HG03108 (cell line): ENCODE data around the gene ZBTB20.

ENCODE experiments used
- ATAC-seq: cut with Tn5 transposase; IDR thresholded peaks from one replicate; pipeline ENCODE4 v1.9.1; 2021; ENCODE audit warnings: moderate library complexity; ENCODE audit not compliant: unreplicated experiment

Gene ZBTB20

DNA sequence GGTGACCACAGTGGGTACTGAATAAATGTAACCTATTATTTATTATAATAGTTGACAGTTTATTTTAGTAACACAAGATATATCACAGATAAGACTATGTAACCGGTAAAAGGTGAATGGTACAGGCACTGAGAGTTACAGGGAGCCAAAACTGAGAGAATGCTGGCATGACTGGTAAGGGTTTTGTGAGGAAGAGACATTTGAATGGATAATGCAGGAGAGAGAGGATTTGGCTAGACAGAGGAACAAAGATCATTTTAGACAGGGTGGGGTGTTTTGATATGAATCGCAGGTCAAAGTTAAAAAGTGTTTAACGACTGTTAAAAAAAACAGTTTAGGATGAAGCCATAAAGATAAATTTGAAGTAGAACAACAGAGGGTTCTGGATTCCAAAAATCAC, 421.1 kb downstream of the ZBTB20 start:
- ATAC-seq, result no peak

DNA sequence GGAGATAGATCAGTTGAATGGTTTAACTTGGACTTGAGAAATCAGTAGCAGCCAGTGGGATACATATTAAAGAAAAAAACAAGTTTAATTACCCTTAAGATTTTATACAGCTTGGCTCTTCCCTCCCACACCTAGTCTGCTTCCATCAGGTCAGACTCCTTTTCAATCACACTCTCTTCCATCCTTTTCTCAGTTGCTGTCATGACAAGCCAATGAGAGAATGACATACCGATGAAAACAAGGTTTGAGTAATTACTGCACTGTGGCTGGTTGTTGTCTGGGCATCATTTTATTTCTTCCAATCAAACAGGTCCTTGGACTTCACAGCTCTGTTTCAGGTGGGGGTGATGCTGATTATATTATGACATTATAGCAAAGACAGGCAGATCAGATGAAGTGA, 424.6 kb downstream of the ZBTB20 start:
- no peak for ATAC-seq

DNA sequence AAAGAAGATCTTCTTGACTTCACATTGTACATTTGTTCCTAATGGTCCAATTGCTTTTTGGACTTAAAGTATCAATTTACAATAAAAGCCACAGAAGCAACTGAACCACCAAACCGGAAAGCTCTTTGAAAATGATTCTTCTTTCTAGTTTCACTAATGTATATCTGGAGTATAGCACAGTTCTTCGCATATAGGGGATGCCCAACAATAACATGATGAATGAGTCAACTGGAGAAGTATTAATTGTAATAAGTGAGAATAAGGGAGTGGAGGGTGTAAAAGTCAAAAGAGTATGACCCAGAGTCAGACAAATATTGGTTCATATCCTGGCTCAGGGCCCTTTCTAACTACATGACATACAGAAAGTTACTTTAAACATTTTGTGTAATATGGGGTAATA, 425.2 kb downstream of the ZBTB20 start:
- no peak for ATAC-seq

DNA sequence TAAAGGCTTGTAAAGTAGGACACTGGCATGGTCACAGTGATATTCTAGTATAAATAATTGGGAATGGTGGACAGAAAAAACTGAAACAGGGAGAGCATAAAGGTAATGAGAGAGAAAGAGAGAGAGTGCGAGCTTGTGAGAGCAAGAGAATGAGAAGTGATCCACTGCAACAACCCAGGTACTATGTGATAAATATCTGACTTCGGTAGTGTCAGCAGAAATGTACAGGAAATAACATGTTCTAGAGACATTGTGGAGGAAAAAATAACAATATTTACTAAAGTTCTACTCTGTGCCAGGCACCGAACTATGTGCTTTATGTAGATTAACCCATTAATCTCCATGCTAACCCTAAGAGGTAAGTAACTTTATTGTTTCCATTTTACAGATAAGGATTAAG, 425.9 kb downstream of the ZBTB20 start:
- ATAC-seq, result no peak

DNA sequence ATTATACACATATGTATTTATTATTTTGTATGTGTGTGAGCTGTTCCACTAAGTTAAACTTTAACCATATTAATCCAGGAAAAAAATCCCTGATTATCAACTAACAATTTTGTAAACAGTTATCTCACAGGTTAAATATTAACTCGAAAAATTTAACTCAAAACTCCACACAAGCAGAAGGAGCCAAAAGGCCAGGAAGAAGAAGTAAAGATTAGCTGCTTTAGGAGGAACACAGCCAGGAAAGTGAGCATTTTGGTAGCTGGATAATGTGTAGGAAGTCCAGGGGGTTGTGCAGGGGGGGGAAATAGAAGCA, 428.2 kb downstream of the ZBTB20 start:
- ATAC-seq, result no peak

DNA sequence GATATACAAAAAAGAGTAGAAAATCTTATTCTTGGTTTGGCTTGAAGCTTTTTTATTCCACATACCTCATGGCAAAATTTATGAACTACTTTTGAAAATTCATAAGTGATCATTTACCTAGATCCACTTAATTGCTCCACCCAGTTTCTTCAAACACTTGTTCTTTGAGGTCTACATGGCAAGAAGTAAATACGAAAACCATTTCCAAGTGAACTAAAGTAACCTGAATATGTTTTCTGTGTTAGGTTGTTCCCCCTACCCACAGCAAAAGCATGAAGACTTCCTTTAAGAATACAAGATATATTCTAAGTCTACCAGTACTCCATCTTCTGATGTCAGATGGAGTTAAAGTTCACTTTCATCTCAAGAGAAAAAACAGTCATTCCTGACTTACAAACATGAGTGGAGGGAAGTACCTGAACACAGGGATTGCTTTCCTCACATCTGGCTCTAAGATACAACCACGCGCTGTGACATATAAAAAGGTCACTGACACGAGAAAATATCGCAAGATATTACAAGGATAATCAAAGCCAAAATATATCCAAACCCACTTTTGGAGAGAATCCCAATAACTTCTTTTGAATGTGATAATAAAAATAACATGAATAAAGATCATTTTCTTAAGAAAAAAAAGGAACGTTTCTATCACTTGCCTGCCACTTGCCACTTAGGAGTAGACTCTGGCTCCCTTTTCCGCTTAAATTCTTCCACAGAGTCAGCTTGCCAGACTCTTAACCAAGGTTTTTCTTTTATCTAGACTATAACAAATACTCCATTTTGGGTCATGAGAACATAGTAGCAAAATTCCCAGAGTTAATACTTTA, 428.8 kb downstream of the ZBTB20 start:
- ATAC-seq, result no peak

DNA sequence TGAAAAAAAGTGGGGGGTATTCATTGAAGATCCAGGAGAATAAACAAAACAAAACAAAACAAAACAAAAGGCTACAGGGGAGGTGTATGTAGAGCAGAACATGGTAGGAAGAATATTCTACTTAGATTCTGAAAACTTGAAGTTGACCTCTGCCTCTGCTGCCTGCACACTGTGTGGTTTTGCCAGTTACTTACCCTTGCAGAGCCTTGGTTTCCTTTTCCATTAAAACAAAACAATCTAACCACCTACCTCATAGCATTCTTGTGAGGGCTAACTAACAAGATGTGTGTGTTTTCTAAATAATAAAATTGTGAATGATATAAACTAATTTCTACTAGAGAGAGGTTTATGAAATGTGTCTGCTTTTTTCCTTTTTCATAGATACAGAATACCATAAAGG, 430.2 kb downstream of the ZBTB20 start:
- no peak for ATAC-seq

DNA sequence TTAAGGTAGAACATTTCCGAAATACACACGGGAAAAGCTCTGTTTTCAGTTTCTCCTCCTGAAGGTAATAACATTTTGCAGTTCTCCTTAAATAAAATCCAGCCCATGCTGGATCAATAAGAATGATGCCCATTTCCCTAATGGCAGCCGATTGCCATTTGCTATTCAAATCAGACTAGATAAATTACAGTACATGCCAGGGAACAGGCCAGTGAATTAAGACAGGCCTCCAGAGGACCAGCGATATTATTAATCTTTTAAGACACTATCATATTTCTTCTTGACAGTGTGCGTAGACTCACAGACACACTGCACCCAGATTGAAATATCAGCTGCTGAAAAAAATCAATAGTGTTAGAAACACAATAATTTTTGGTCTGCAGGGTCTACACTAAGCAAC, 431.0 kb downstream of the ZBTB20 start:
- no peak for ATAC-seq

DNA sequence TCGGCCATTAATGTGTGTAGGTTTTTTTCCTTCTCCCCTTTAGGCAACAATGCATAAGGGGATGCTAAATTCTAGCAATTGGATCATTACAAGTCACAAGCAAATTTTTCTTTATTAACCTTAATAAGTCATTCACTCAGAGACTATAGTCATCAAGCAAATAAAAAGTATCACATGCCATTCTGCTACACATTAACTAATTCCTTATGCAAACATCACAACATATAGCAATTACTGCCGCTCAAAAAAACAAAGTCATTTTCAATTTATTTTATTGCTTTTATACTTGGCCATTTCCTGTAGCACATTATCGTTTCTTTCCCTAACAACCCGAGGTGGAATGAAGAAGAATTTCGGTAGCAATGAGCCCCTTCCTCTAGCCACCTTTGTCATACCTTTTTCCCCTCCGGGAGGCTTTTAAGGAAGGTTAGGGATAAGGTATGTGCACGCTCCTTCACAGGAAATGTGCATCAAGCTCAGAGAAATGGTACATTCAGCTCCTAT, 432.1 kb downstream of the ZBTB20 start:
- no peak for ATAC-seq

DNA sequence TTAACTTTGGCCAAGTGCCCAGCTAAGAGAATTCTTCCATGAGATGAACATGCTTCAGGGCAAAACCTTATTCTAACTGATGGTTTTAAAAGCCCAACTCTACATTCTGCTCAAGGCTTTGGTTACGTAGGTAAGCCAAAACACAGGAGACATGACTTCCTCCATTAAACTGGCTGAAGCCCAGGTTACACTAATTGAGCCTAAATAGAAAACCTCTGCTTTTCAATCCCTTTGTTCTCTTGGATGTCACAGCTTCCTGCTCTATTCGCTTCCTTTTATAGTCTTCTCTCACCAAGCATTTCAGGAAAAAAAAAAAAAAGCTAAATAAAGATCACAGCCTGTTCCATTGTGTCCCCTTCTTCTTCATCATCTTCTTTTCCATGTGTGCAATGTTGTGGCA, 432.9 kb downstream of the ZBTB20 start:
- ATAC-seq, result no peak

DNA sequence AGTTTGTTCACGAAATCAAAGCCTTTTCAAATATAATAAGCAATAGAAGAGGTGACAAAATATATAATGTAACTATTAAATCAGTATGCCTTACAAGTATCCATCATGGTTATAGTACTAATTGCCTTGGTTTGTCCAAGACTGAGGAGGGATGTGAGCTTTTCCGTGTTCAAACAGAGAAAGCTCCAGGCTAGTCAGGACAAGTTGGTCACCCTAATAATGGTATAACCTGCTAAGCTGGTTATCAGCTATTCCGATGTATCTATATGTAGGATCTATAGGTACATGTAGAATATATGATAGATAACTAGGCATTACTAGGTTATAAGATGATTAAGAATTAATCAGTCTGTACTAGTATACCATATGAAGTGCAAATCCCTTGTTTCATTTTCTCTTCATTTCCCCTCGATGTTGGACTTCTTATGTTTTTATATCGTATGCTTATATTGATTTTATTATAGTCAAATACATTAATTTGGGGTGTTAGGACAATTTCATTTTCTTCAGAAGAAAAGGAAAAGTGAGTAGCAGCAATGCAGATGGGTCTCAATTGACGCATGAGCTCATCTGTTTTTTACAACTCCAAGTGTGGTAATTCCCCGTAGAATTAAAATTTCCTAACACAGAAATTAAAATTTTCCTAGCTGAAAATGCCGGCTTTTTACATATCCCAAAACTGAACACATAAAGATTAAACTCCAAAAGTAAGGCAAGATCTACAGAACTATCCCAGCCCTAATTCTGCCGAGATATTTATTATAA, 434.2 kb downstream of the ZBTB20 start:
- no peak for ATAC-seq

DNA sequence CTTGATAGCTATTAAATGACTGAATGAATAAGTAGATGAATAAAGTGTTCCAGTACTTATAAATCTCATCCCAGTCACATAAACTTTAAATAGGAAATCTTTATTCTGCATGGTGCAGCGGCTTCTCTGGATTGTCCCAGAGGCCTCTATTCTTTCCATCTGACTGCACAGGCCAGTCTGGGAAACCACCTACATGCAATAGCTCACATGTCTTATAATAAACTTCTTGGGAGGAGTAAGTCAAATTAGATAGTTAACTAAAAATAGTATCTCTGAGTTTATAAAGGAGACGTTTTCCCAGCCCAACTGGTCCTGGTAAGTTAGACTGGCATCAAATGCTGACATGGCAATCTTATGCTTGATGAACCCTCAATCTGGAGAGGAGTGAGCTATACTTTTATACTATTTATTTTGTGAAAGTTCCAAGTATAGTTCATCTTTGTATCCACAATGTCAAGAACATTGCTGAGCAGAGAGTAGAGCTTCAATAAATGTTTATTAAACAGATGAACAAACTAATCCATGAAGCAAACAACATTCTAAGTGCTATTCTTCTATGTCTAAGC, 435.7 kb downstream of the ZBTB20 start:
- no peak for ATAC-seq

DNA sequence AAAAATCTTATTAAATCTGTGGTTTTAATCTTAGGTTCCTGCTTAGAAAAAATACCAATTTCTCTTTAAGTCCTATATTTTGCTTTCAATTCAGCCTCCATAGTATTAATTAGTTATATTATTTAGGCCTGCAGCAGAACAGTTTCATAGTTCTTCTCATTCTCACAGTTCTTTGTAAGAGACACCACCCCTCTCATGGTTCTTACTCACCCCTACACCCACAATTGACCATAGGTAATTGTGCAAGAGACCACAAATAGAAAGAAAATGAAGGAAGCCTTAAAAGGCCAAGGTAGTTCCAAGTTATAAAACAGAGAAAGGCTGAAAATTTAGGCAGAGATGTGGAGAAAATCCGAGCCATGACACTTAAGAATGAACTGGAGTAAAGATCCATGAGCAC, 438.0 kb downstream of the ZBTB20 start:
- no peak for ATAC-seq

DNA sequence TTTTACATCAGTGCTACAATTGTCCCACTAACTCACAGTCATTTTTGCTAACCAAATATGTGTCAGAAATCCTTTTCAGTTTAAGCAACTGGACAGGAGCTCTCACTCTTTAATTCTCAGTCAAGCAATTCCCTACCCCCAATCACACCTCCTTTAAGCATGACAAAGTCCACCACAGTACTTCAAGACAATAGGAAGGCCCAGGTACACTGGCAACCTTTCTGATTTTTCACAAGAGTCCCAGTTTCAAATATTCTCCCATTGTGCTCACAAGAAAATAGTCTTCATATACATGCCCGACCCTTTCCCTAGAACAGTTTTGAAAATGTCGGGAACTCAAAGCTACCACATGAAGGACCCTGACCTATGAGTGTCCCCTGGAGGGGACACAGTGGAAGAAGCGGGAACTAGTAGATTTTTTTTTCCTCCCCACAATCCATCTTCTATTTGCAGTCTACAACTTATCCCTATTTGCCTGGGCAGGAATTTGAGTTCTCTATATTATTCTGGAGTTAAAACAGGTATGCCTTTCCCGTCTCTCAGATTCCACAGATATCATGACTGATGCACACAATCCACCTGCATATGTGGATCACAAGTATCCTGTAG, 439.7 kb downstream of the ZBTB20 start:
- ATAC-seq, result no peak

DNA sequence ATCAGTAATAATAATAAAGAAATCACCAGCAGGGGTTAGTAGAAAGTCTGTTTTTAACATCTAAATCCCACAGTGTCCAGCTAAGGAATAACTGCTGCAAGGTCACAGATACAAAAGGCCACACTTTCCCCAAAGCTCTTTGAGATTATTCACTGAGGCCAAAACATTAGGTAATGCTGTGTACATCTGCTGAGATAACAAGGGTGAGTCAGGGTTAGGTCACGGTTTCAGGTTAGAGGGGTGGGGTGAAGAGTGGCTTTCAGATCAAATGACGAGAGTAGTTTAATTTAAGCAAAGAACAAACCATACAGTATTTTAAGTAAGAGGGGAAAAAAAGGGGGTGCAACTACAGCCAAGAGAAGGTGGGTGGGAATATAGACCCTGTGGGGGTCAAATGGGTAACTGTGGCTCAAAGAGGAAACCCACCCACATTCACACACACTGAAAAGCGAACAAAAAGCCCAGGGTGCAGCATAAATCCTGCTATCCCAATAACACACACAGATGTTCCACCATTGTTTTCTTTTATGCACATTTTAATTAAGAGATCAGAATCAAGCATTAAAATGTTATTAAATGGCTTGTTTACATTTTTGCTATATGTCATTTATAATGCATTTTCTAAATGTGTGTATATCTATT, 440.4 kb downstream of the ZBTB20 start:
- peak; percentile 59 for ATAC-seq

DNA sequence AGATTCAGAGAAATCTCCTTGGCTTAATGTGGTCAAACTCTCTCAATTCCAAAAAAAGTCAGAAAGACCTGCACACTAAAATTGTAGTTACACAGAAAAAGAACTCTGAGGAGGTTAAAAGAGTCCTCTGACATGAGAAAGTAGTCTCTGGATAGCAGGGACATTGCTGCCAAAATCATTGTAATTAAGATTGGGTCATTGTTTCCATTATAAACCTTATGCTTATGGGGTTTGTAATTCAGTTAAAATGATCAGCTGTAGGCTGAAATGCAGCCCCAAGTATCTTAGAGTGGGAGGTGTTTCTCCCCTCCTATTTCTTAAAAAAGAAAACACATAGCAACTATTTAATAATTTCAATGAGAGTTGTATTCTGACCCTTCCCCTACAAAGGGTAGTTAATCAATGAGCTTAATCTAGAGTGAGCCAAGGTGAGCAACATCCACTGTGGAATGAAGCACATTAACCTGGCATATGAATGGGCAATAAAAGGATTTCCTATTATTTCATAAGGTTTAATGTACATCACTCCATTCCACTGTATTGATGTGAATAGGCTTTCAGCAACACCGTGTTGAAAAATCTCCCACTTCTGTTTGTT, 446.4 kb downstream of the ZBTB20 start:
- ATAC-seq, result no peak

DNA sequence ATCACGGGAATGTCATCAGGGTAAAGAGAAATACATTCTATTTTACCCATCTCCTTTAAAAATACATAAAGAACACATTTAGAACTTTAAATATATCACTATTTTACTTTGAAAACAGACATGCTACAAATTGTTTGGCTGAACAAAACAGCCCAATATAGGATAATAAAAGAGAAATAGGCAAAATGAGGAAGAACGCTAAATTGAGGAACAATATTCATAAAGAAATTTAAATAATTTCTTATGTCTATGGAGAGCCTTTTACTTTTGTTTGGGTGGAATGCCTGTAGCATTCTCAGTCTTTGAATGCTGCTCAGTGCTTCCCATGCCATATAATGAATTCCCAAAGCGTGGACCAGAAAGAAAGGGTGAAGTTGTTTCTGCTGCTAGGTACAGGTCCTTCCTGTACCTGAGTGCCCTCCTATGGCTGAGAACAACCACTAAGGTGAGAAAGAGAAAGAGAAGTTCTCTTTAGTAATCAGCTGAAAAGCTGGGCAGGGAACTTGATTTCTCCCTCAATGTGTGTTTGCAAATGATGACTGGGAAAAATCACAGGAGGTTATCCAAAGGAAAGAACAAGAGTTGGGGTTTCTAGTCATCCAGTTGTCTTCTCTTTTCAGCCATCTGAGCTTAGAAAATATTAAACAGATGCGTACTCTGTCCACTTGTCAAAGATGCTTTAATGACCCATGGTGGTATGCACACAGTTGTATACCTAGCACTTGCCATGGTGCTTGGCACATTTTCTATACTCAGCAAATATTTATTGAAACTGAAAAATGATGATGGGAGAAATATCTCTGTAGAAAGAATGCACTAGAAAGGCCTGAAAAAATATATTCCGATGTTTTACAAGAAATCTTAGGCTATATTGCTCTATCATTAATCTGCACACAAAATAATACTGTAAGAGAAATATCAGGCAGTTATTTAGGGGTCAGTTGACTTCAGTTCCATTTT, 448.7 kb downstream of the ZBTB20 start:
- ATAC-seq, result no peak

DNA sequence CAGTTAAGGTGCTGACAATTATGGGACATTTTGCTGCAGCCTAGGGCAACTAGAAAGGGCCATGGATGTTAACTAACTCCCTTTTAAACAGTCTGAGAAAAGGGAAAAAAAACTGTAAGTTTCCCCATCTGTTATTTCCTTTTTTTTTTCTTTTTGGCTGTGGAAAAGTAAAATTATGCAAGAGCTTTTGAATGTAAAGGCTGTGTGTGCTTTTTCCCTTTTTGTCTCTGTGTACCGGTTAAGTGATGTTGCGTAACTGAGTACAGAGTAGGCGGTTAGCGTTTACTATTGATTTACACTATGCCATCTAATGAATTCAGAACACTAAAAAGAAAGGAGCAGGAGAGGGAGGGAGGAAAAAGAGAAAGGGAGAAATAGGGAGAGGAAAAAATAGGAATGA, 449.7 kb downstream of the ZBTB20 start:
- no peak for ATAC-seq

DNA sequence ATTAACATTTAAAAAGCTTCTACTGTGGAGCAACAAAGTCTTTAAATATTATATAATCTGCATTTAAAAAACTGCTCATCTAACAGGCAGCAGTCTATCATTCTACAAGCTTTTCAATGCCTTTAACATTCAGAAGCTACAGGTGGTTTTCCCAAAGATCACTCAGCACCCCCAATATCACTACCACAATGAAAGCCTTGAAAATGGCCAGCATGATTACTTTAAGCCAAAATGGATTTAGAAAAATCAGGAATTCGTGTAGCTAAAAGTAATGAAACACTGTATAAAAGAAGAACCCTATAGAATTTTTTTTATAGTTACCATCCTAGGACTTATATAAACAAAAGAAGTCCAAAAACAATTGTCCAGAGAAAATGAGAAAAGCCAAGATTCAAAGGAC, 452.8 kb downstream of the ZBTB20 start:
- ATAC-seq, result no peak

DNA sequence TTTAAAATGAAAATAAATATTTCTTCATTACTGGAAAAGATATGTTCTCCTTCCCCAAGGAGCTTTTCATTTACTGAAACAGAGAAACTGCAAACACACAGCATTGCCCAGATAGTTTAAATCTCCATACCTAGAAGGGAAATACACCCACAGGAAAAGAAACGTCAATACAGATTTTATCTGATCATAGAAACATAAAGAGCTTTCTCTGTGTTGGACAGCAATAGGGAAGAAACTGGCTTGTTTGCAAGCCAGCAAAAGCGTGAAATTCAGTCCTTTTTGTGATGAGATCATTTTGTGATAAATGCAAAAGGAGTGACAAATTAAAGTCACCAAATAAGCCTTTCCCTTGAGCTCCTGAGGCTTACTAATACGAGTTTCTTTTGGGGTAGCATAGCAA, 455.2 kb downstream of the ZBTB20 start:
- ATAC-seq, result no peak
